ENCODE results near the gene SLC38A1. TPM values are rescaled to one million over a fixed set of nuclear protein-coding genes. Genes with fewer than 3 reads are reported as not detected.

SLC38A1 gene
- total RNA-seq, 2 experiments from 2014 or later, result 114 to 163 TPM

DNA sequence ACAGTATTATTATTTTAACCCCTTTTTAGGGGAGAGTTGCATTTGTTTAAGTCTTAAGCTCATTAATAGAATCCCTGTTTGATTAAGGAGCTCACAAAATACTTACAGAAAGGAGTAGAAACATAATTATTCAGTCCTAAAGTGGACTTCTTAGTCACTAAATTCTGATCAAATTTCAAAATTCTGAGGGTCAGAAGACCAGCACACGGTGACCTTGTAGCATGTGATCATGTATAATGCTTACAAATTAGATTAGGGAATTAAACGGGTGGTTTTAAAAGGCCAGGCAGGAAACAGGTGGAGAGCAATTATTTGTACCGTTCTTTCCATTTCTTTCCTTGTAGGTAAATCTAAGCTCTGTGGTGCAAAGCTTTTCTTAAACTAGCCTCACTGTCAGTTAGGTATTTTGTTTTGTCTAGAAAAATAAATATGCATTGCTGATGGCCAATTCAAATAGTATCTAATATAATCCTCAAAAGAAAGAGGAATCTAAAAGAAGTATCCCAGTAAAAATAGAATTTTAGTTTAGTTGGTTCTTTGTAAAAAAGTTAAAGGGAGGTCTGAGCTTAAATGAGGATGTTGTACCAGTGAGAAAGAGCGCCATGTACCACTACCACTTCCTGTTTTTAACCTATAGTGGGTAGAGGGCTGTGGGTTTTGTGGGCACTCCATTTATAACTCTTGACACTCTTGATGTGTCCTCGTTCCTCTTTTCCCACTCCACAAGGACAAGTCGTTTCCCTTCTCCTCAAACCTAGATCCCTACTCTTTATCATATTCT lies 51.1 kb downstream of the SLC38A1 start:
- Histone ChIP-seq H2AFZ (ENCODE audit: low read length) (no peak overlapping the region), H3K9me3 (ENCODE audit: low read length) (no peaks in the 10 kb centered on the region), H3K4me1 (ENCODE audit: insufficient read depth, low read length, poor library complexity, severe bottlenecking) (peaks cover 75% of the 10 kb centered on the region), H3K4me2 (ENCODE audit: low read length) (peak overlapping the region; percentile 83), H3K27ac (ENCODE audit: low read depth, low read length, poor library complexity, severe bottlenecking) (peak overlapping the region; percentile 91), H3K4me3 (ENCODE audit: low read depth, low read length, poor library complexity, severe bottlenecking) (peak overlapping the region; percentile 50), H3K36me3 (ENCODE audit: insufficient read depth, low read length) (peaks cover 96% of the 10 kb centered on the region), H4K20me1 (ENCODE audit: insufficient read depth, low read length) (peaks cover 11% of the 10 kb centered on the region; the same call in 1 of the 2 replicates), H3K9me2 (ENCODE audit: insufficient read depth, low read length) (no peaks in the 10 kb centered on the region), H3K79me2 (ENCODE audit: insufficient read depth, low read depth, low read length) (peaks cover 63% of the 10 kb centered on the region)
- ChIA-PET CTCF (ENCODE audit: unreplicated experiment) (no interaction called here), POLR2A (interaction anchor here (0.7 to 6.1 kb wide), 13 partner anchors 9 to 169 kb away, joined by 3 to 39 read pairs (median 4); partner anchors contain the start of gene SLC38A1)
- intact Hi-C loops (cut with micrococcal nuclease; ENCODE audit: unreplicated experiment), result loop anchor here (2.0 kb wide), 2 partner anchors 51 to 107 kb away; partner anchors contain the start of gene SLC38A1
- peak; percentile 89 for DNase-seq (ENCODE audit: low spot score)
- TF ChIP-seq, protein P1, sequence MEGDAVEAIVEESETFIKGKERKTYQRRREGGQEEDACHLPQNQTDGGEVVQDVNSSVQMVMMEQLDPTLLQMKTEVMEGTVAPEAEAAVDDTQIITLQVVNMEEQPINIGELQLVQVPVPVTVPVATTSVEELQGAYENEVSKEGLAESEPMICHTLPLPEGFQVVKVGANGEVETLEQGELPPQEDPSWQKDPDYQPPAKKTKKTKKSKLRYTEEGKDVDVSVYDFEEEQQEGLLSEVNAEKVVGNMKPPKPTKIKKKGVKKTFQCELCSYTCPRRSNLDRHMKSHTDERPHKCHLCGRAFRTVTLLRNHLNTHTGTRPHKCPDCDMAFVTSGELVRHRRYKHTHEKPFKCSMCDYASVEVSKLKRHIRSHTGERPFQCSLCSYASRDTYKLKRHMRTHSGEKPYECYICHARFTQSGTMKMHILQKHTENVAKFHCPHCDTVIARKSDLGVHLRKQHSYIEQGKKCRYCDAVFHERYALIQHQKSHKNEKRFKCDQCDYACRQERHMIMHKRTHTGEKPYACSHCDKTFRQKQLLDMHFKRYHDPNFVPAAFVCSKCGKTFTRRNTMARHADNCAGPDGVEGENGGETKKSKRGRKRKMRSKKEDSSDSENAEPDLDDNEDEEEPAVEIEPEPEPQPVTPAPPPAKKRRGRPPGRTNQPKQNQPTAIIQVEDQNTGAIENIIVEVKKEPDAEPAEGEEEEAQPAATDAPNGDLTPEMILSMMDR (conservative IDR thresholded peaks at IDR 0.05; ENCODE audit: low read length), result no peak
- no peak for TF ChIP-seq EZH2phosphoT487 (IDR thresholded peaks at IDR 0.05; ENCODE audit: borderline replicate concordance, low read depth, low read length)
- BruUV-seq (replicated peaks), result TSS peak; percentile 2

DNA sequence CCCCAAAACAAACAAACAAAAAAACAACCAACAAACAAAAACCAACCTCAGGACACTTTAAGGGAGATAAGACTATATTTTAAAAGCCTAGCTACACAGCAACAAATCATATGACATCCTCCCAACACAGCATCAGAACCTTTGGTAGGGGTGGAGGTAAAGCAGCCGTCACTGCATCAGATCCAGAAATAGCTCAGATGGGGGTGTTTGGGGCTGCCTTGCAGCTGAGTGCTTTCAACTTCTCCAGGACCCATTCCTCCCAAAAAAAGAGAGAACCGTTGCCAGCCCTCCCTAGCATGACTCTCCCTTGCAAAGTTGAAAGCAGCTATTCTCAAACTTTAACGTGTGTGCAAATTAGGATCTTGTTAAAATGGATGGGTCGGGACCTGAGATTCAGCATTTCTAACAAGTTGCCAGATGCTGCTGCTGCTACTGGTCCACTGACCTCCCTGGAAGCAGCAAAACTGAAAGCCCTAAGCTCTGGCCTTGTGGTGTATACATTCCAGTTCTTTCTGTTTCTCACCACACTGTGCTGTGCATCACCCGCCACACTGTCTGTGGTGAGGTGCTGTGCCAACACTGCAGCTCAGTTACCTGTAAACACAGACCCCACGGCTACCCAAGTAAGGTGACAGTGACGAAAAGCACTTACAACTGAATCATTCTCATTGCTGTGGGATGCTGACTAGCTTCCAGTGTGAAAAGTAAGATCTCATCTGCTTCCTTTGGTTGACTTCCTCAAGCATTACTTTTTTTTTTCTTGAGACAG lies 54.0 kb downstream of the SLC38A1 start:
- no peaks in the 10 kb centered on the region for H3K9me2 ChIP-seq (ENCODE audit: insufficient read depth, low read length)
- peak overlapping the region; percentile 83 for H3K4me2 ChIP-seq (ENCODE audit: low read length)
- no peak for TF ChIP-seq EZH2phosphoT487 (IDR thresholded peaks at IDR 0.05; ENCODE audit: borderline replicate concordance, low read depth, low read length)
- TF ChIP-seq, protein P1 (conservative IDR thresholded peaks at IDR 0.05; ENCODE audit: low read length), result no peak
- CTCF ChIA-PET (ENCODE audit: unreplicated experiment), result no interaction called here
- H3K4me3 ChIP-seq (ENCODE audit: low read depth, low read length, poor library complexity, severe bottlenecking), result peak overlapping the region; percentile 10
- H4K20me1 ChIP-seq (ENCODE audit: insufficient read depth, low read length), result peaks cover 9% of the 10 kb centered on the region; the same call in 1 of the 2 replicates
- peaks cover 84% of the 10 kb centered on the region for H3K4me1 ChIP-seq (ENCODE audit: insufficient read depth, low read length, poor library complexity, severe bottlenecking)
- no peaks in the 10 kb centered on the region for H3K9me3 ChIP-seq (ENCODE audit: low read length)
- BruUV-seq (replicated peaks), result no TSS peak
- peak; percentile 40 for DNase-seq (ENCODE audit: low spot score)
- POLR2A ChIA-PET, result interaction anchor here (0.6 to 6.1 kb wide), 8 partner anchors 11 to 104 kb away, joined by 3 to 39 read pairs (median 4); partner anchors contain the start of gene SLC38A1
- intact Hi-C loops (cut with micrococcal nuclease; ENCODE audit: unreplicated experiment), result no loop called here
- H3K79me2 ChIP-seq (ENCODE audit: insufficient read depth, low read depth, low read length), result peaks cover 63% of the 10 kb centered on the region
- peaks cover 96% of the 10 kb centered on the region for H3K36me3 ChIP-seq (ENCODE audit: insufficient read depth, low read length)
- peak overlapping the region; percentile 91 for H3K27ac ChIP-seq (ENCODE audit: low read depth, low read length, poor library complexity, severe bottlenecking)
- H2AFZ ChIP-seq (ENCODE audit: low read length), result no peak overlapping the region

Measured in OCI-LY7 (cell line).